SU-DHL-6 (cell line): ENCODE data around the gene DCAKD.

Source experiments
- EZH2phosphoT487 ChIP-seq: fragments of 200-600 bp; sonication (generic), shearing (Covaris generic); conservative IDR thresholded peaks from 2 replicates; pipeline ENCODE4 v1.6.1; 2018; ENCODE audit warnings: mild to moderate bottlenecking, antibody characterized with exemption, low read length, moderate library complexity, mixed read lengths
- TF ChIP-seq, protein P1 (sequence below): fragments of 200-600 bp; sonication (generic); IDR thresholded peaks from one replicate; pipeline ENCODE4 v1.5.1; 2017; ENCODE audit warnings: antibody characterized with exemption, mild to moderate bottlenecking, low read length, moderate library complexity; ENCODE audit not compliant: insufficient read depth, poor library complexity, severe bottlenecking

DNA sequence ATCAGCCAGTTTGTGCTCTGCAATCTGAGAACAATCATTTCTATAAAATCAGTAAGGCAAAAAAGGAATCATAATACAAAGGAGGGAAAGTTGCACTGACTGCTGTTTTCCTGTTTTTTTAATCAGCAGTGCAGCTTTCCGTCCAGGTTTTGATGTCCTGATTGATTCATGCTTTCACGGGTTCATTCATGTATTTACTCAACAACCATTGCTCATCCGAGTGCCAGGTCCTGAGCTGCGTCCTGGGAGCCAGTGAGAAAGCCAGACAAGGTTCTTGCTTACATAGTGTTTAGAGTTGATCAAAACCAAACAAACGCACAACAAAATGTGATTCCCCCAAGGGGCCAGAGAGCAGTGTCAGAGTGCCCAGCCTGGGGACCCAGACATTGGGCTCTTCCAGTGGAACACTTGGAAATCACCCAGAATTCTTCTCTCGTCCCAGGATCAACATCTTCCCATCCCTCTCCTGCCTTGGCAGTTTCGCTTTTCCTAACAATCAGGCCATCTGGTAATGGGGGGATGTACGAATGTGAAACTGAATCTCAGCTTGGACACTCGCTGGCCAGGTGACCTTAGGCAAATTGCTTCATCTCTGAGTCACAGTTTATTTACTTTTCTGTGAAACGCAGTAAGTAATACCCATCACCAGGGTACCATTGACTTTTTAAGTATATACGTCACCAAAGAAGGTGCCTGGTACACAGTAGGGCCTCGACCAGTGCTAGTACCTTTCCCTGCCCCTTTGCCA is 70.0 kb downstream of the DCAKD start:
- TF ChIP-seq, protein P1, sequence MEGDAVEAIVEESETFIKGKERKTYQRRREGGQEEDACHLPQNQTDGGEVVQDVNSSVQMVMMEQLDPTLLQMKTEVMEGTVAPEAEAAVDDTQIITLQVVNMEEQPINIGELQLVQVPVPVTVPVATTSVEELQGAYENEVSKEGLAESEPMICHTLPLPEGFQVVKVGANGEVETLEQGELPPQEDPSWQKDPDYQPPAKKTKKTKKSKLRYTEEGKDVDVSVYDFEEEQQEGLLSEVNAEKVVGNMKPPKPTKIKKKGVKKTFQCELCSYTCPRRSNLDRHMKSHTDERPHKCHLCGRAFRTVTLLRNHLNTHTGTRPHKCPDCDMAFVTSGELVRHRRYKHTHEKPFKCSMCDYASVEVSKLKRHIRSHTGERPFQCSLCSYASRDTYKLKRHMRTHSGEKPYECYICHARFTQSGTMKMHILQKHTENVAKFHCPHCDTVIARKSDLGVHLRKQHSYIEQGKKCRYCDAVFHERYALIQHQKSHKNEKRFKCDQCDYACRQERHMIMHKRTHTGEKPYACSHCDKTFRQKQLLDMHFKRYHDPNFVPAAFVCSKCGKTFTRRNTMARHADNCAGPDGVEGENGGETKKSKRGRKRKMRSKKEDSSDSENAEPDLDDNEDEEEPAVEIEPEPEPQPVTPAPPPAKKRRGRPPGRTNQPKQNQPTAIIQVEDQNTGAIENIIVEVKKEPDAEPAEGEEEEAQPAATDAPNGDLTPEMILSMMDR = no peak
- no peak for TF ChIP-seq EZH2phosphoT487
